GM06990 (cell line): ENCODE results near the gene SELENOO.

ENCODE experiments used
- DNase-seq: peaks from one replicate; pipeline ENCODE4 v3.0.0-alpha.2; 2011; ENCODE audit not compliant: insufficient read length; ENCODE audit errors: extremely low read depth
- H3K27me3 ChIP-seq: replicated peaks from 2 replicates; pipeline ENCODE4 v1.6.0; 2011; ENCODE audit warnings: low read length; ENCODE audit not compliant: control insufficient read depth, insufficient read depth
- H3K36me3 ChIP-seq: 2 replicates; pipeline ENCODE4 v1.5.1; 2011; ENCODE audit warnings: low read length; ENCODE audit not compliant: control insufficient read depth, insufficient read depth
- H3K4me3 ChIP-seq: replicated peaks from 2 replicates; pipeline ENCODE4 v1.5.1; 2011; ENCODE audit warnings: low read depth, mild to moderate bottlenecking, control low read depth, low read length
- TF ChIP-seq, protein P1 (sequence below): IDR thresholded peaks from 2 replicates; pipeline ENCODE4 v1.5.1; 2011; ENCODE audit warnings: low read length, control low read depth, mild to moderate bottlenecking, inconsistent platforms; ENCODE audit not compliant: insufficient read depth, poor library complexity, severe bottlenecking

SELENOO gene

DNA sequence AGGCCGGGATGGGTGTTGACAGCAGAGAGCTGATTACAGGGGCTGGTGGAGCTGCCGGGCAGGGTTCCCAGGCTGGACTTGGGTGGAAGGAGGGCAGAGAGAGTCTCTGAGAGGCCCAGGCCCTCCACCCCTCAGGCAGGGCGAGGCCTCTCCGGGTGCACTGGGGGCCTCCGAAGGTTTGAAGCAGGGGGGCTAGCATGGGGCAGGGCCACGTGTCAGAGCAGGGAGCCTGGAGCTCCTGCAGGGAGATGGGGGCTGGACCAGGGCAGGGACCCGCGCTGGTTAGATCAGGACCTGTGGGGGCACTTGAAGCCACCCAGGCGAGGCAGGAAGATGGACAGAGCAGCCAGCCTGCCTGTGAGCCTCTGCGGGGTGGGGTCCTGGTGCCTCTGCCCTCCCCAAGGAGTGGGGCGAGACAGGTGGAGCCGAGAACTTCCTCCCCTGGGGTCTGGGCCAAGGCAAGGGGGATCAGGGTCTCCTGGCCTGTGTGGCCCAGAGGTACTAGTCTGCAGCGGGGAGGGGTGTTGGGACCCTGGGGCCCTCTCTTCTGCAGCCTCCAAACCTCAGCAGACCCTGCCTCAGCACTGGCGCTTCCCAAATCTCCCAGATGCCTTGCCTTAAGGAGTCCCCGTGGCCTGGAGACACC is 29.4 kb upstream of the SELENOO start:
- TF ChIP-seq, protein P1, sequence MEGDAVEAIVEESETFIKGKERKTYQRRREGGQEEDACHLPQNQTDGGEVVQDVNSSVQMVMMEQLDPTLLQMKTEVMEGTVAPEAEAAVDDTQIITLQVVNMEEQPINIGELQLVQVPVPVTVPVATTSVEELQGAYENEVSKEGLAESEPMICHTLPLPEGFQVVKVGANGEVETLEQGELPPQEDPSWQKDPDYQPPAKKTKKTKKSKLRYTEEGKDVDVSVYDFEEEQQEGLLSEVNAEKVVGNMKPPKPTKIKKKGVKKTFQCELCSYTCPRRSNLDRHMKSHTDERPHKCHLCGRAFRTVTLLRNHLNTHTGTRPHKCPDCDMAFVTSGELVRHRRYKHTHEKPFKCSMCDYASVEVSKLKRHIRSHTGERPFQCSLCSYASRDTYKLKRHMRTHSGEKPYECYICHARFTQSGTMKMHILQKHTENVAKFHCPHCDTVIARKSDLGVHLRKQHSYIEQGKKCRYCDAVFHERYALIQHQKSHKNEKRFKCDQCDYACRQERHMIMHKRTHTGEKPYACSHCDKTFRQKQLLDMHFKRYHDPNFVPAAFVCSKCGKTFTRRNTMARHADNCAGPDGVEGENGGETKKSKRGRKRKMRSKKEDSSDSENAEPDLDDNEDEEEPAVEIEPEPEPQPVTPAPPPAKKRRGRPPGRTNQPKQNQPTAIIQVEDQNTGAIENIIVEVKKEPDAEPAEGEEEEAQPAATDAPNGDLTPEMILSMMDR = no peak
- Histone ChIP-seq H3K27me3 (no peaks in the 10 kb centered on the region), H3K4me3 (no peak overlapping the region)

DNA sequence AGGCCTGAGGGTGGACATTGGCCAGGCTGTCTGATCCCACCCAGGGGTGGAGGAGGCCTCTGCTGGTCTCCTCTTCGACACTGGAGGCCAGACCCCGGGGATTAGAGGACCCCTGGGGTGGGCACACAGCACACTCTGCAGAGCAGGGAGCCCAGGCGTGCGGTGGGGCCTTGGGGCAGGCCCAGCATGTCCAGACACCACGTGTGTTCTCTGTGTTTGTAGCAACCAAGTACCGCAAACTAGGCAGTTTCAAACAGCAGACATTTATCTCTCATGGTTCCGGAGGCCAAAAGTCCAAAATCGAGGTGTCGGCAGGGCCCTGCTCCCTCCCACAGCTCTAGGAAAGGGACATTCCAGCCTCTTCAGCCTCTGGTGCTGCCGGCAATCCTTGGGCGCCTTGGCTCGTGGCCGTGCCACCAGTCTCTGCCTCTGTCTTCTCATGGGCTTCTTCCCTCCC is 28.8 kb upstream of the SELENOO start:
- Histone ChIP-seq H3K27me3 (no peaks in the 10 kb centered on the region), H3K36me3 (no peaks in the 10 kb centered on the region), H3K4me3 (no peak overlapping the region)
- TF ChIP-seq, protein P1 = no peak
- DNase-seq = peak; percentile 8

More for the DNA sequence above, 29.4 kb upstream of the SELENOO start:
- DNase-seq = peak; percentile 4
- H3K36me3 ChIP-seq = no peaks in the 10 kb centered on the region

DNA sequence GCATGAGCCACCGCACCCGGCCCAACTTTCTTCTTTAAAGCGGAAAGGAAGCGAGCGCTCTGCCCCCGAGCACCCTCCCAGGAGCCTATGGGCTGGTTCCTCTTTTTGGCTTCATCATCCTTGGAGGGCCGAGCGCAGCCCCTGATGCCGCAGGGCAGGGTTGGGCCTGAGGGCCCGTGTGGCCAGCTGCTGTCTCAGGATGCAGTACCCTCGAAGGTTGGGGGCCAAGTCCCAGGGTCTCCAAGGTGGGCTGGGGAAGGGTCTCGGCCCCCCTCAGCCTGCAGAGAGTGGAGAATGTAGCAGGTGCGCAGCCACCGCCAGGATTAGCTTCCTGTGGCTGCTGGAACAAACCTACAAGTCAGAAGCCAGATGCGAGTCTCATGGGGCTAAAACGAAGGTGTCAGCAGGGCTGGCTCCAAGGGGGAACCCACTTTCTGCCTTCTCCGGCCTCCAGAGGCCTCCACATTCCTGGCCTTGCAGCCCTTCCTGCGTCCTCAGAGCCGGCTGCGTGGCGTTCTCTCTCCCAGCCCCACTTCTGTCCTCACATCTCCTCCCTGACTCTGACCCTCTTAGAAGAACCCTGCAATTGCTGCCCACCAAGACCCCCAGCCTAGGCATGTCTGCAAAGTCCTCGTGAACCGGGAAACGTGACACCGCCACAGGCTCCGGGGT is 27.4 kb upstream of the SELENOO start:
- Histone ChIP-seq H3K27me3 (no peaks in the 10 kb centered on the region), H3K36me3 (no peaks in the 10 kb centered on the region), H3K4me3 (no peak overlapping the region)
- DNase-seq = peak; percentile 47
- TF ChIP-seq, protein P1 = no peak

DNA sequence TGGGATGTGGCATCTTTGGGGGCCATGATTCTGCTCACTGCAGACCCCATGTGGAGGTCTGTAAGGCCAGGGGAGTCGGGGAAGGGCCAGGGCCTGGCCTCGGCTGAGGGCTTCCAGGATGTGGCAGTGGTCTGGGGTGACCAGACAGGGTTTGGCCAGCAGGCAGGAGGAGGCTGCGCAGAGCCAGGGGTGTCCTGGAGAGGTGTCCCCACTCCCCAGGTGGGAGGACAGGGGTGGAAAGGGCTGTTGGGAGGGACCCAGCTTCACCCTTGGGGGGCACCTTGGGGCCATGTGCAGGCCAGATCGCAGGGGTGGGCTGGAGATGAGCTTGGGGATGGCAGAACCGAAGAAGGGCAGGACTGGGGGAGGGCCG is 26.8 kb upstream of the SELENOO start:
- Histone ChIP-seq H3K4me3 (no peak overlapping the region), H3K27me3 (no peaks in the 10 kb centered on the region), H3K36me3 (no peaks in the 10 kb centered on the region)
- TF ChIP-seq, protein P1 = no peak
- DNase-seq = peak; percentile 9

DNA sequence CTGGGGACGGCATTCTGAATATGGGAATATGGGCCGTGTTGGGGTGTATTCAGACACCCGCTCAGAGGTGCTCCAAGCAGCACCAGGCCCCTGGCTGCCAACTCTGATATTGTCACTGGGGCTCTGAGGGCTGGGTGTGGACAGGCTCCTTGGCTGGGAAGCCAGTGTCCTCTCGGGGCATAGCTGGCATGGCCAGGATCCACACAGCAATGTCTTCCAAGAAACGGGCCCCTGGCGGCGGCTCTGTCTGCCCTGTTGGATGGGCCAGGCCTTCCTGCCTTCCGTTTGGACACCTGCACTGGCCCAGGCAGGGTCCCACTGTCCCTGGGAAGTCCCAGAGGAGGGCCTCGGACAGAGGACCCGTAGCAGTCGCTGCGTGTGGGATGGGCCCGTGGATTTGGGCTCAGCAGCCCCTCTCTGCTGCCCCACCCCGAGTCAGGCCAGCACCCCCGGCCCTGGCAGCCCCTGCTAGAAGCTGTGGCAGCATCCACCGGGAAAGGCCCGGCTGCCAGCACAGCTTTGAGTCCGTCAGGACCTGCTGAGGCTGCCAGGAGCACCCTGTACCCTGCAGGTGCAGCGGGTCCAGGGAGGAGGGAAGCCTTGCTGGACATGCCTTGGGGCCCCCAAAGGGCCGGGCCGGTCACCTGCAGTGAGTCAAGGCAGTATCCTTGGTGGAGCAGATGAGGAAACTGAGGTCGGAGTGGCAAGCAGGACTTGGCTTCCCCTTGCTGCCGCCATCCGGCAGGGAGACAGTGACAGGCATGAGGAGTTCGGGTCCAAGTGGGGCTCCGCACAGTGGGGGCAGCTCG is 26.2 kb upstream of the SELENOO start:
- TF ChIP-seq, protein P1 = no peak
- Histone ChIP-seq H3K4me3 (no peak overlapping the region), H3K36me3 (no peaks in the 10 kb centered on the region), H3K27me3 (no peaks in the 10 kb centered on the region)
- DNase-seq = peak; percentile 3
